ENCODE data around the gene RAB4A.

DNA sequence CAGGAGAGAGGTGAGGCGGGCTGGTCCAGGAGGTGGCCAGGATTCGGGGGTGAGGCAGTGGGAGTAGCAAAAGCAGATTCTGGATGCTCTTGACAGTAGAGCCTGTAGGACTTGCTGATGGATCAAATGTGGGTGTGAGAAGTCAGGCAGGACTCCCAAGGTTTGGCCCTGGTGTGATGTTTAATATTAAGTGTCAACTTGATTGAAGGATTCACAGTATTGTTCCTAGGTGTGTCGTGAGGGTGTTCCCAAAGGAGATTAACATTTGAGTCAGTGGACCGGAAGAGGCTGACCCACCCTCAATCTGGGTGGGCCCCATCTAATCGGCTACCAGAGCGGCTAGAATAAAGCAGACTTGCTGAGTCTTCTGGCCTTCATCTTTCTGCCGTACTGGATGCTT, 6.8 kb upstream of the RAB4A start:
- TF ChIP-seq RAD21 (IDR thresholded peaks at IDR 0.05; ENCODE audit: low read depth) (no peak), EP300 (IDR thresholded peaks at IDR 0.05; ENCODE audit: borderline replicate concordance) (no peak), TEAD4 (IDR thresholded peaks at IDR 0.05) (no peak), CEBPB (IDR thresholded peaks at IDR 0.05) (no peak), YY1 (IDR thresholded peaks at IDR 0.05; ENCODE audit: low read depth) (no peak), TCF12 (IDR thresholded peaks at IDR 0.05; ENCODE audit: low read depth) (no peak), EGR1 (IDR thresholded peaks at IDR 0.05) (no peak), CREB1 (IDR thresholded peaks at IDR 0.05; ENCODE audit: low read depth) (no peak), FOXM1 (IDR thresholded peaks at IDR 0.05; ENCODE audit: borderline replicate concordance, low read depth) (no peak)
- TF ChIP-seq, protein P1, sequence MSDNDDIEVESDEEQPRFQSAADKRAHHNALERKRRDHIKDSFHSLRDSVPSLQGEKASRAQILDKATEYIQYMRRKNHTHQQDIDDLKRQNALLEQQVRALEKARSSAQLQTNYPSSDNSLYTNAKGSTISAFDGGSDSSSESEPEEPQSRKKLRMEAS (IDR thresholded peaks at IDR 0.05): no peak
- TF ChIP-seq, protein P2, sequence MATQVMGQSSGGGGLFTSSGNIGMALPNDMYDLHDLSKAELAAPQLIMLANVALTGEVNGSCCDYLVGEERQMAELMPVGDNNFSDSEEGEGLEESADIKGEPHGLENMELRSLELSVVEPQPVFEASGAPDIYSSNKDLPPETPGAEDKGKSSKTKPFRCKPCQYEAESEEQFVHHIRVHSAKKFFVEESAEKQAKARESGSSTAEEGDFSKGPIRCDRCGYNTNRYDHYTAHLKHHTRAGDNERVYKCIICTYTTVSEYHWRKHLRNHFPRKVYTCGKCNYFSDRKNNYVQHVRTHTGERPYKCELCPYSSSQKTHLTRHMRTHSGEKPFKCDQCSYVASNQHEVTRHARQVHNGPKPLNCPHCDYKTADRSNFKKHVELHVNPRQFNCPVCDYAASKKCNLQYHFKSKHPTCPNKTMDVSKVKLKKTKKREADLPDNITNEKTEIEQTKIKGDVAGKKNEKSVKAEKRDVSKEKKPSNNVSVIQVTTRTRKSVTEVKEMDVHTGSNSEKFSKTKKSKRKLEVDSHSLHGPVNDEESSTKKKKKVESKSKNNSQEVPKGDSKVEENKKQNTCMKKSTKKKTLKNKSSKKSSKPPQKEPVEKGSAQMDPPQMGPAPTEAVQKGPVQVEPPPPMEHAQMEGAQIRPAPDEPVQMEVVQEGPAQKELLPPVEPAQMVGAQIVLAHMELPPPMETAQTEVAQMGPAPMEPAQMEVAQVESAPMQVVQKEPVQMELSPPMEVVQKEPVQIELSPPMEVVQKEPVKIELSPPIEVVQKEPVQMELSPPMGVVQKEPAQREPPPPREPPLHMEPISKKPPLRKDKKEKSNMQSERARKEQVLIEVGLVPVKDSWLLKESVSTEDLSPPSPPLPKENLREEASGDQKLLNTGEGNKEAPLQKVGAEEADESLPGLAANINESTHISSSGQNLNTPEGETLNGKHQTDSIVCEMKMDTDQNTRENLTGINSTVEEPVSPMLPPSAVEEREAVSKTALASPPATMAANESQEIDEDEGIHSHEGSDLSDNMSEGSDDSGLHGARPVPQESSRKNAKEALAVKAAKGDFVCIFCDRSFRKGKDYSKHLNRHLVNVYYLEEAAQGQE (IDR thresholded peaks at IDR 0.05; ENCODE audit: low read depth): no peak
